Stomach (tissue), 4 donors: ENCODE data around the gene ERC1.

ENCODE experiments used
- EP300 ChIP-seq: sonication (generic); formaldehyde crosslinking; IDR thresholded peaks from one replicate; pipeline ENCODE4 v1.6.1; 2017; ENCODE audit warnings: antibody characterized with exemption
- POLR2A ChIP-seq, 4 donors: fragments of 450-650 bp; IDR thresholded peaks; one replicate each; pipeline ENCODE4 v1.6.1; 2016; ENCODE audit warnings: antibody characterized with exemption in 4 of 4, control low read depth in 2 of 4, mild to moderate bottlenecking in 1 of 4, moderate library complexity in 1 of 4
- POLR2AphosphoS5 ChIP-seq, 3 donors: sonication (generic); formaldehyde crosslinking; IDR thresholded peaks; one replicate each; pipeline ENCODE4 v1.6.1; 2016; ENCODE audit warnings: antibody characterized with exemption in 3 of 3
- TF ChIP-seq, protein P1 (sequence below), 7 experiments: fragments of 450-650 bp in 4 of 7; fragments of 200-600 bp in 3 of 7; sonication (generic) in 3 of 7; IDR thresholded peaks; one replicate each; pipeline ENCODE4 v1.5.1; 2016 to 2019; ENCODE audit warnings: antibody characterized with exemption in 7 of 7, control low read depth in 2 of 7, mild to moderate bottlenecking in 1 of 7

DNA sequence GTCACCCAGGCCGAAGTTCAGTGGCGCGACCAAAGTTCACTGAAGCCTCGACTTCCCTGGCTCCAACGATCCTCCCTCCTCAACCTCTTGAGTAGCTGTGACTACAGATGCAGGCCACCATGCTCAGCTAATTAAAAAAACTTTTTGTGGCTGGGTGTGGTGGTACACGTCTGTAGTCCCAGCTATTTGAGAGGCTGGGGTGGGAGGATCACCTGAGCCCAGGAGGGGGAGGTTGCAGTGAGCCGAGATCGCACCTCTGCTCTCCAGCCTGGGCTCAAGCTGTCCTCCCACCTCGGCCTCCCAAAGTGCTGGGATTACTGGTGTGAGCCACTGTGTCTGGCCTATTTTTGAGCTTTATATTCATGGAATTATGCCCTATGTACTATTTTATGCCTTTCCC, 23.4 kb upstream of the ERC1 start:
- TF ChIP-seq, protein P1, sequence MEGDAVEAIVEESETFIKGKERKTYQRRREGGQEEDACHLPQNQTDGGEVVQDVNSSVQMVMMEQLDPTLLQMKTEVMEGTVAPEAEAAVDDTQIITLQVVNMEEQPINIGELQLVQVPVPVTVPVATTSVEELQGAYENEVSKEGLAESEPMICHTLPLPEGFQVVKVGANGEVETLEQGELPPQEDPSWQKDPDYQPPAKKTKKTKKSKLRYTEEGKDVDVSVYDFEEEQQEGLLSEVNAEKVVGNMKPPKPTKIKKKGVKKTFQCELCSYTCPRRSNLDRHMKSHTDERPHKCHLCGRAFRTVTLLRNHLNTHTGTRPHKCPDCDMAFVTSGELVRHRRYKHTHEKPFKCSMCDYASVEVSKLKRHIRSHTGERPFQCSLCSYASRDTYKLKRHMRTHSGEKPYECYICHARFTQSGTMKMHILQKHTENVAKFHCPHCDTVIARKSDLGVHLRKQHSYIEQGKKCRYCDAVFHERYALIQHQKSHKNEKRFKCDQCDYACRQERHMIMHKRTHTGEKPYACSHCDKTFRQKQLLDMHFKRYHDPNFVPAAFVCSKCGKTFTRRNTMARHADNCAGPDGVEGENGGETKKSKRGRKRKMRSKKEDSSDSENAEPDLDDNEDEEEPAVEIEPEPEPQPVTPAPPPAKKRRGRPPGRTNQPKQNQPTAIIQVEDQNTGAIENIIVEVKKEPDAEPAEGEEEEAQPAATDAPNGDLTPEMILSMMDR (IDR thresholded peaks at IDR 0.05) = no peak
- TF ChIP-seq POLR2A (IDR thresholded peaks at IDR 0.05) = no peak
- no peak for TF ChIP-seq EP300
- no peak for TF ChIP-seq POLR2AphosphoS5 (IDR thresholded peaks at IDR 0.05)
